Naive B cell (primary cell): ENCODE measurements around the gene IL21. TPM values are rescaled to one million over a fixed set of nuclear protein-coding genes. Genes with fewer than 3 reads are reported as not detected.
A peak's percentile ranks its signal among the peaks of the same experiment; 100 is the strongest.
"Not testable (repeated sequence)": the region's sequence is repeated elsewhere in the genome, so short reads cannot be mapped to it uniquely, and the experiment has no call there.

Experiments used
- ATAC-seq, 2 donors: fragments of 150-1000 bp; cut with Tn5 transposase; 2 replicates each; pipeline ENCODE4 v1.10.0; 2021; ENCODE audit warnings: low read depth in 2 of 2, mild to moderate bottlenecking in 2 of 2, moderate library complexity in 2 of 2
- DNase-seq: peaks from one replicate; pipeline ENCODE4 v3.0.0; 2022
- H3K27ac Mint-ChIP-seq, 6 donors: one replicate each; pipeline ENCODE4 v1.8.0; 2020 to 2022; ENCODE audit warnings: mild to moderate bottlenecking in 6 of 6, mixed read lengths in 6 of 6, moderate library complexity in 5 of 6, inconsistent platforms in 2 of 6
- H3K27me3 Mint-ChIP-seq, 3 donors: one replicate each; pipeline ENCODE4 v1.8.0; 2021 to 2022; ENCODE audit warnings: mixed read lengths in 3 of 3, mild to moderate bottlenecking in 1 of 3
- H3K36me3 Mint-ChIP-seq, 2 donors: one replicate each; pipeline ENCODE4 v1.8.0; 2020 to 2022; ENCODE audit warnings: mixed read lengths in 2 of 2, inconsistent platforms in 1 of 2, mild to moderate bottlenecking in 1 of 2
- H3K4me1 Mint-ChIP-seq, 3 donors: one replicate each; pipeline ENCODE4 v1.8.0; 2020 to 2022; ENCODE audit warnings: mixed read lengths in 3 of 3, inconsistent platforms in 1 of 3, mild to moderate bottlenecking in 1 of 3, moderate library complexity in 1 of 3
- H3K4me3 Mint-ChIP-seq, 8 donors: one replicate each; pipeline ENCODE4 v1.8.0; 2020 to 2022; ENCODE audit warnings: mild to moderate bottlenecking in 8 of 8, mixed read lengths in 8 of 8, moderate library complexity in 8 of 8, inconsistent platforms in 2 of 8
- H3K9me3 Mint-ChIP-seq, 7 donors: one replicate each; pipeline ENCODE4 v1.8.0; 2020 to 2022; ENCODE audit warnings: mixed read lengths in 7 of 7, mild to moderate bottlenecking in 5 of 7, inconsistent platforms in 2 of 7, moderate library complexity in 1 of 7
- polyA plus RNA-seq, 6 donors: library from polyadenylated mRNA; unstranded; fragments of 300-500 nt; fragmentation: Illumina TruSeq; gene quantifications; one replicate each; pipeline ENCODE4 v1.2.3, GENCODE V29; 2021; ENCODE audit warnings: low read depth in 6 of 6

The IL21 gene
- polyA plus RNA-seq, 6 donors from 2014 or later, result not detected

DNA sequence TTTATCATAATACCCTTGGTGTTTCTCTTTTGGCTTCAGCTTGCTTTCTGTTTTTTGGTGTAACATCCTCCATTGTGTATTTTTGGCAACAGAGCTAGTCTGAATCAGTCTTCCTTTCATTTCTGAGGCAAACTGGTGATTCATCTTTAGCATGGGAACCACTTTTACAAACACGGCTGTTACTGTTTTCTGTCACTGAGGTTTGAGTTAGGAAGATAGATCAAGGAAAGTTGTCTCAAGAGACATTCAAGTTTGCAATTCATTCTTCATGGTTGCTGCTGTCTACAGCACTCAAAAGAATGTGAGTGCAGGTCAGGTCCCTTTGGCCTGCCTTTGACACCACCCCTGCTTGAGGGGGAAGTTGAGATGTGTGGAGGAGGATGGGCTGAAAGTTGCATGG, 36.3 kb downstream of the IL21 start:
- H3K9me3 Mint-ChIP-seq, result peaks cover 0 to 2% (median 0%) of the 10 kb centered on the region in 7 donors
- H3K4me3 Mint-ChIP-seq, result no peak overlapping the region
- H3K27me3 Mint-ChIP-seq, result peaks cover 27 to 50% (median 33%) of the 10 kb centered on the region in 3 donors
- H3K27ac Mint-ChIP-seq, result no peak overlapping the region
- H3K4me1 Mint-ChIP-seq, result no peaks in the 10 kb centered on the region
- no peaks in the 10 kb centered on the region for H3K36me3 Mint-ChIP-seq
- DNase-seq (no peak), ATAC-seq (no peak)

DNA sequence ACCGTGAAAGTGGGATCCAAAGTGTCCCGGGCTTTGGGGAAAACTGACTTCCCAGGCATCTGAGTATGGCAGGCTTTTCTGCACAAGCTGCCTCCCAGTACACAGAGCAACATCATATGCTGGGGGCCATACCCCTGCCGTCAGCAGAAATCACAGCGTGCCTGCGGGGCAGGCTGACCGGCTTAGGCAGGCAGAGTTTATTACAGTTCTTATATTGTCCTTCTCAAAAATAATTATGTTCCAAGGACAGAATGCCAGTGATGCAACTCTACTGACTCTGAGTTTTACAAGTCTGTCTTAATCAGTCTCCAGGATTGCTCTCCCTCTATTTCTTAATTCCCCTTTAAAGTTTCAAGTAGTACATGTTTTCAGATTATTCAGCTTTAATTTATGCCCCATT, 37.0 kb downstream of the IL21 start:
- no peak overlapping the region for H3K27ac Mint-ChIP-seq

DNA sequence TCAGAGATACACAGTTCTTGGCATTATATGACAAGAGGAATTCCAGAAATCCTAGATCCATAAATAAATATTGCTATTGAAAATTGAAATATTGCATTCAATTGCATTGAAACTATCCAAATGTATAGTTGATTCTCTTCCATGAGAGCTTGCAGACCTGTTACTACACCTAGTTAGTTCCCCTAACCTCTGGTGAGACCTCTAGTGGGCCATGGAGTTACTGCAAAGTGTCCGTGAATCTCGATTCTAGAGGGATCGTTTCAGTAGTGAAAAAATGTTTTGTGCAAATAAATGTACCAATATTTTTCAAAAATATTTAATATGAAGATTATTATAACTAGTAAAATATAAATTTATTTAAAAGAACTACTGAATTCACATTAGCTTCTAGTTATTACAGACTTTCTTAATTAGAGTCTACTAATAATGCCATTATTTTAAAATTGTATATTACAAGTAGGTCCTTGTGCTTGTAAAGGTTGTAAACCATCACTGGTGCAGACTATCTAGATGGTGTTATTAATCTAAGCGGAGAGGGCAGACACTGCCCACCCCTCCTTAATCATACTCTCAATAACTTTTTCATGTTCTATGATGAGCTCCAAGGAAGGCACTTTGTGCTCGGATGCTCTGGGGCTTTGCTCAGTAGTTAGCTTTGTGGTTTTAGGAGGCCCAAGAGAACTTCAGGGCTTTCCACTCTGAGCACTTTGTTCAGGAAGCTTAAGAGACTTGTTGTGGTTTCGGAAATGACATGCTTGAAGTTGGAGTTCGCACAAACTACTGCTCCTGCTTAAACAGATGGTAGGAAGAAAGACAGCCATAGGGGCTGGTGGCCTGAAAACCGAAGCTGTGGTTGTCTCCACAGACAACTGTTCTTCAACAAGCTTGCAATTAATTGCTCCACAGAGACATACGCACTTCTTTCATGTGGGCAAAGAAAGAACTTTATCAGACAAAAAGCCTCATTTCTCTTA, 42.8 kb downstream of the IL21 start:
- peaks cover 0 to 7% (median 2%) of the 10 kb centered on the region in 7 donors for H3K9me3 Mint-ChIP-seq
- DNase-seq, result peak; percentile 5
- ATAC-seq, result peak; percentile 35 to 37
- no peak overlapping the region for H3K27ac Mint-ChIP-seq
- H3K27me3 Mint-ChIP-seq, result peaks cover 35 to 47% (median 44%) of the 10 kb centered on the region in 3 donors
- H3K36me3 Mint-ChIP-seq, result no peaks in the 10 kb centered on the region
- H3K4me3 Mint-ChIP-seq, result no peak overlapping the region
- H3K4me1 Mint-ChIP-seq, result peaks cover 0 to 5% (median 0%) of the 10 kb centered on the region in 3 donors

More for the DNA sequence above, 37.0 kb downstream of the IL21 start:
- H3K27me3 Mint-ChIP-seq, result peaks cover 33 to 56% (median 38%) of the 10 kb centered on the region in 3 donors
- H3K4me3 Mint-ChIP-seq, result no peak overlapping the region
- peaks cover 0 to 2% (median 0%) of the 10 kb centered on the region in 7 donors for H3K9me3 Mint-ChIP-seq
- H3K36me3 Mint-ChIP-seq, result no peaks in the 10 kb centered on the region
- no peak for ATAC-seq
- DNase-seq, result no peak
- H3K4me1 Mint-ChIP-seq, result no peaks in the 10 kb centered on the region

DNA sequence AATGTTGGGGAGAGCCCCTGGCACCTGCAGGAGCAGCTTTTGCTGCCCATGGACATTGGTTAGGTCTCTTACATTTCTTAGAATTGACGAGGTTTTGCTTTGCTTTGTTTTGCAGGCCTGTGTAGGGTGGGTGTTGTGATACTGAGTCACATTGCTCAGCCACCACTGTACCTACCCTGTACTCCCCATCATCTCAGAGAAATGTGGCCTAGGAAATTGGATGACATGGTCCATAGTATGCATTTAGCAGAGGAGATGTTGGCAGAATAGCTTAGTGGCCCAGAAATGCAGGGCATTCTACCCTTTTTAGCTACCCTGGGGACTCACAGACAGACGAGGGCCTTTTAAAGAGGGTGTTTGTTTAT, 43.7 kb downstream of the IL21 start:
- peaks cover 30 to 37% (median 35%) of the 10 kb centered on the region in 3 donors for H3K27me3 Mint-ChIP-seq
- no peak overlapping the region for H3K27ac Mint-ChIP-seq
- H3K36me3 Mint-ChIP-seq, result no peaks in the 10 kb centered on the region
- DNase-seq (no peak), ATAC-seq (no peak)
- no peak overlapping the region for H3K4me3 Mint-ChIP-seq
- peaks cover 0 to 7% (median 2%) of the 10 kb centered on the region in 7 donors for H3K9me3 Mint-ChIP-seq
- H3K4me1 Mint-ChIP-seq, result peaks cover 0 to 5% (median 0%) of the 10 kb centered on the region in 3 donors

DNA sequence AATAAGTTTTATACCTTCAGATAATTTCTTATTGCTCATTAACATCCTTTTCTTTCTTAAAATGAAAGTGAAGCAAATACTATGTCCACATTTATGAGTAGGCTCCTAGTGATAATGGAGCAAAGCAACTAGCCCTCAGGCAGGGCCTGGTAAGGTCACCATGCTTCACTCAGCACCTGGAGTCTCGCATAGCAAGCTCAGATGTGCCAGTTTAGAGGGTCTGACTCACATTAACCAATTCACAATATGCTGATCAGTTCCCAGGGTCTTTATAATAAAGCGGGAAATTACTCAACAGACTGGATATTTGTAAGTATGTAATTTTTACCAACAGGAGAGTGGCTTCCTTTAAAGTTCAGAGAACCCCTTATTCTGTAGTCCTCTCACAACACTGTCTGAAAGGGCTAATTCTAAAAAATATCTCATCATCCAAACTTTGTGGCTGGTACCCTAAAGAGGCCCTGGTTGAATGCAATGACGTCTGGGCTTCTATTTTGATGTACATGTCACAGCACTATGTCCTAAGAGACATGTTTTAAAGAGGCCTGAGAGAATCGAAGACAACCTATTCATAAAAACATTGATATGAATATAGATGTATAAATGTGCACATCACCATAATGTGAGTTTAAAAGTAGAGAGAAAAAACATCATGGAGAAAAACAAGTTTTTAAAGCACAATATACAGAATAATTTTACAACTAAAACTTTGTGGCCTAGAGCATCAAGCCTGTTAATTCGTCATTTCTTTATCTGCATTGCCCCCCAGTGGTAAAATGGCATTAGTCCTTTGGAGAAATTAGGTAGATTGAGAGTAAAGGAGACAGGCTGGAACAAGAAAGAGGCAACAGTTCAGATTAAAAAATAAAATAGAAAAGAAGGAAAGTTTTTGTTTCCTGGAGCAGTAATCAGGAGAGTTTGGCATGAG, 44.3 kb downstream of the IL21 start:
- Mint-ChIP-seq H3K36me3 (no peaks in the 10 kb centered on the region), H3K4me1 (peaks cover 0 to 5% (median 0%) of the 10 kb centered on the region in 3 donors), H3K9me3 (peaks cover 0 to 7% (median 2%) of the 10 kb centered on the region in 7 donors), H3K4me3 (no peak overlapping the region), H3K27ac (no peak overlapping the region), H3K27me3 (peaks cover 31 to 36% (median 35%) of the 10 kb centered on the region in 3 donors)
- no peak for ATAC-seq
- DNase-seq, result no peak

DNA sequence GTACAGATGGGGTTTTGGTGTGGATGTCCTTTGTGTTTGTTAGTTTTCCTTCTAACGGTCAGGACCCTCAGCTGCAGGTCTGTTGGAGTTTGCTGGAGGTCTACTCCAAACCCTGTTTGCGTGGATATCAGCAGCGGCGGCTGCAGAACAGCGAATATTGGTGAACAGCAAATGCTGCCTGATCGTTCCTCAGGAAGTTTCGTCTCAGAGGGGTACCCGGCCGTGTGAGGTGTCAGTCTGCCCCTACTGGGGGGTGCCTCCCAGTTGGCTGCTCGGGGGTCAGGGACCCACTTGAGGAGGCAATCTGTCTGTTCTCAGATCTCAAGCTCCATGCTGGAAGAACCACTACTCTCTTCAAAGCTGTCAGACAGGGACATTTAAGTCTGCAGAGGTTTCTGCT, 46.5 kb downstream of the IL21 start:
- not testable (repeated sequence) for H3K9me3 Mint-ChIP-seq, H3K4me1 Mint-ChIP-seq, H3K4me3 Mint-ChIP-seq, ATAC-seq, H3K27ac Mint-ChIP-seq, H3K36me3 Mint-ChIP-seq, DNase-seq
- peaks cover 22 to 30% (median 25%) of the 10 kb centered on the region in 3 donors for H3K27me3 Mint-ChIP-seq

DNA sequence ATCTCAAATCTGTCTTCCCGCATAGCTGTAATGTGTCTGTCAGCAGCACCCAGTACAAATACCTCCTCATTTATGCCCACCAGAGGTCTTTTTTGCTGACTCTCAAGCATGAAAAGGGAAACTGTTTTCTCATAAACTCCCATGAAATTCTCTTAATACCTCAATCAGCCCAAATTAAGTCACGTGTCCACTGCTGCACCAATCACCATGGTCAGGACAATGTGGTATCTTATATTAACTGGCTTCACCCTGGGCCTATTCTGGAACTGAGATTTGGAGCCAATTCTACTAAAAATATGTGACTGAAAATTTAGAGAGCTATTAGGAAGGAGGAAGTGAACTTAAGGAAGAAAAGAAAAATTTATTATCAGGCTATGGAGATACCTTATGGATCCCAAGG, 58.4 kb downstream of the IL21 start:
- DNase-seq (no peak), ATAC-seq (no peak)
- Mint-ChIP-seq H3K27me3 (peaks cover 0 to 12% (median 0%) of the 10 kb centered on the region in 3 donors), H3K4me3 (no peak overlapping the region), H3K9me3 (peaks cover 0 to 28% (median 7%) of the 10 kb centered on the region in 7 donors), H3K27ac (no peak overlapping the region), H3K36me3 (no peaks in the 10 kb centered on the region), H3K4me1 (no peaks in the 10 kb centered on the region)

Other genes starting within 250 kb of the IL21 start
- not detected for gene ADAD1, start 242.1 kb downstream of the IL21 start, polyA plus RNA-seq
- under 1 TPM in 1 of 6 donors, not detected in 5; 0.84 TPM for gene IL2, start 164.3 kb downstream of the IL21 start, polyA plus RNA-seq
- 1 to 10 TPM in 5 of 6 donors, under 1 TPM in 1; 0.92 to 2.1 (median 1.4) TPM for gene BBS12, start 111.6 kb upstream of the IL21 start, polyA plus RNA-seq
- under 1 TPM in 3 of 6 donors, not detected in 3; 0.06 to 0.17 (median 0.08) TPM for gene FGF2, start 205.8 kb upstream of the IL21 start, polyA plus RNA-seq